Measurements from ENCODE around the gene PODN.
A peak's percentile ranks its signal among the peaks of the same experiment; 100 is the strongest.

The PODN gene

GRCh38 chr1:53061859-53062707 is at the start of gene PODN:
Gene PODN, plus strand, starts transcription at chr1:53062213. Its CDS starts 7,643 bp downstream, at chr1:53069856.
- H3K27ac ChIP-seq = peak within 1 kb of the TSS; percentile 50 to 87
- no peak for DNase-seq (ENCODE audit: low spot score)
- TF ChIP-seq CTCF (IDR thresholded peaks at IDR 0.05) = no peak

GRCh38 chr1:53014791-53015507 is 47.1 kb upstream of the PODN start:
- TF ChIP-seq CTCF (IDR thresholded peaks at IDR 0.05) = no peak
- DNase-seq (ENCODE audit: low spot score) = peak; percentile 78
- Histone ChIP-seq H3K27ac (peak overlapping the region in 1 of 2 donors; percentile 5), H3K4me3 (peak overlapping the region; percentile 72)

More at GRCh38 chr1:53061859-53062707, at the start of gene PODN:
- H3K4me3 ChIP-seq = peak within 1 kb of the TSS; percentile 91

GRCh38 chr1:53015508-53015860 is 46.5 kb upstream of the PODN start:
- H3K4me3 ChIP-seq = peak overlapping the region; percentile 72
- no peak for TF ChIP-seq CTCF (IDR thresholded peaks at IDR 0.05)
- no peak for DNase-seq (ENCODE audit: low spot score)
- no peak overlapping the region for H3K27ac ChIP-seq

- Histone ChIP-seq H3K4me3 (no peak overlapping the region), H3K27ac (no peak overlapping the region)
- TF ChIP-seq CTCF (IDR thresholded peaks at IDR 0.05) = no peak
- no peak for DNase-seq (ENCODE audit: low spot score)
Measured at GRCh38 chr1:53016705-53017104, 45.3 kb upstream of the PODN start.

- no peak for DNase-seq (ENCODE audit: low spot score)
- no peak overlapping the region for H3K27ac ChIP-seq
- TF ChIP-seq CTCF (IDR thresholded peaks at IDR 0.05) = no peak
- H3K4me3 ChIP-seq = no peak overlapping the region
Measured at GRCh38 chr1:53020588-53020987, 41.4 kb upstream of the PODN start.

- H3K4me3 ChIP-seq = no peak overlapping the region
- H3K27ac ChIP-seq = no peak overlapping the region
- no peak for TF ChIP-seq CTCF (IDR thresholded peaks at IDR 0.05)
- no peak for DNase-seq (ENCODE audit: low spot score)
Measured at GRCh38 chr1:53022179-53022578, 39.8 kb upstream of the PODN start.
